Epithelial cell of proximal tubule (primary cell): ENCODE results near the gene DGKB. TPM values are rescaled to one million over a fixed set of nuclear protein-coding genes. Genes with fewer than 3 reads are reported as not detected.

Source experiments
- DNase-seq: peaks from one replicate; pipeline ENCODE4 v3.0.0-alpha.2; 2011; ENCODE audit warnings: low read depth
- H3K4me3 ChIP-seq: 2 replicates; pipeline ENCODE4 v1.5.1; 2011; ENCODE audit warnings: low read depth, mild to moderate bottlenecking, low read length
- CTCF ChIP-seq: conservative IDR thresholded peaks from 2 replicates; pipeline ENCODE4 v1.5.1; 2012; ENCODE audit warnings: low read depth, mild to moderate bottlenecking, low read length
- total RNA-seq: library from RNA; depleted of rRNA; stranded (reverse); fragments of >200 nt; gene quantifications from 2 replicates; pipeline ENCODE4 v1.2.3, GENCODE V29; 2015

Gene DGKB
- total RNA-seq, 1 donor from 2014 or later = 0.69 TPM

GRCh38 chr7:14375998-14376397, 526.6 kb downstream of the DGKB start:
- no peak overlapping the region for H3K4me3 ChIP-seq
- DNase-seq = no peak

GRCh38 chr7:14374336-14374735, 528.2 kb downstream of the DGKB start:
- no peak for TF ChIP-seq CTCF
- H3K4me3 ChIP-seq = no peak overlapping the region
- no peak for DNase-seq

More at GRCh38 chr7:14375998-14376397, 526.6 kb downstream of the DGKB start:
- TF ChIP-seq CTCF = no peak

- no peak for DNase-seq
- no peak for TF ChIP-seq CTCF
- no peak overlapping the region for H3K4me3 ChIP-seq
Measured at GRCh38 chr7:14368285-14368684, 534.3 kb downstream of the DGKB start.

- TF ChIP-seq CTCF = no peak
- no peak overlapping the region for H3K4me3 ChIP-seq
- DNase-seq = no peak
Measured at GRCh38 chr7:14351167-14351566, 551.4 kb downstream of the DGKB start.

GRCh38 chr7:14341200-14341775, 561.3 kb downstream of the DGKB start:
- TF ChIP-seq CTCF = no peak
- DNase-seq = no peak
- H3K4me3 ChIP-seq = no peak overlapping the region

- H3K4me3 ChIP-seq = no peak overlapping the region
- no peak for DNase-seq
- no peak for TF ChIP-seq CTCF
Measured at GRCh38 chr7:14340393-14341074, 562.0 kb downstream of the DGKB start.

GRCh38 chr7:14339861-14340260, 562.7 kb downstream of the DGKB start:
- H3K4me3 ChIP-seq = no peak overlapping the region
- no peak for DNase-seq
- no peak for TF ChIP-seq CTCF
